NCI-H2171 treated with DMSO at 0.1 percent for 48 hours (cell line): Measurements from ENCODE around the gene SH2D3C.

Experiments used
- DNase-seq: peaks from one replicate; lab custom pipeline; 2025; lab: John Stamatoyannopoulos, UW

SH2D3C gene

GRCh38 chr9:127806871-127807270 is 28.4 kb upstream of the SH2D3C start:
- no peak for DNase-seq

DNA sequence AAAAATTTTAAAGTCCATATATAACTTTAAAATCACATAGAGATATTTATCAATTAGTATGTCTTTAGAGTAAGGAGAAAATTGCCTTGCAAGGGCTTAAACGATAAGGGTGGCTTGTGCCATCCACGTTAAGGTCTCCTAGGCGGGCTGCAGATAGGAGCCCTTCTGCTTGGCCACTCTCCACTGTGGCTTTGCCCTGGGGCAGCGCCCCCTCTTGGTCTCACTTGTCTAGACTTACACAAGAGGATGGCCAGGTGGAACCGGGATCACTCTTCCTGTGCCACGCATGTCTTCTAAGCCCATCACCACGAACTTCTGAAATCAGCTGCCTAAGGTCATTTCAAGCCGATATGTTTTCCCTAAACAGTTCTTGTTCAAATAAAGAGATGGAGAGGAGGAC is 27.2 kb upstream of the SH2D3C start:
- DNase-seq: no peak

DNA sequence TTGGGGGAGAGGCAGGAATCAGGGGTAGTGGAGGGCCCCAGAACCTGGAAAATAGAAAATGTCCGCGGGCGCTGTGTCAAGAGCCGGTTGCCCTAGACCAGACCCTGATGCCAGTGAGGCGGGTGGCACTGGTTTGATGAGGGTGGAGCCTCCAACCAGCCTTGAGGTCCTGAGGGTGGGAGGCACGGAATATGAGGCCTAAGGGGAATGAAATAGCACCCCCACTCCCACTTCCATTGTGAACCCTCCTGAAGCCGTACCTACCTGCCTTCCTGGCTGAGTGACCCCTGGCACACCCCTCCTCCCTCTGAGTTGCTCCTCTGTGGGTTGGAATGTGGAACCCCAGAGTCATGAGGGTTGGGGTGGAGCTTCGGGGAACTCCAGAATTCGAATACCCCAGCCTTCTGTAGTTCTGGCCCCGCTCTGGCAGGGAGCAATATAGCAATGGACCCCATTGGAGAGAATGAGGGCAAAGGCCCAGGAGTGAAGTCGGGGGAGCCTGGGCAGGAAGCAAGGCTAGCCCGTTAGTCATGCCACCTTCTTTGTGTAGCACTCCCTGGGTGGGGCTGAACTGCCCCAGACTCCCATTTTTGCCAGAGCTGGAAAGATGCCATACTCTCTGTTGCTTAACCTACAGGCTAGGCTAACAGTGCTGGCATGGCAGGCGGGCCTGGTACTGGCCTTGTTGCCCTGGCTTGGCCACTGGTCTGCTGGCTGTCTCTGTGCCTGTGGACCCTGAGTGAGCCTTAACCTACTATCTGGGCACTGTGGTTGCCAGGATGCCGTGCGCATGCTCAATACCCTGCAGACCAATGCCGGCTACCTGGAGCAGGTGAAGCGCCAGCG is 25.3 kb upstream of the SH2D3C start:
- DNase-seq: no peak

GRCh38 chr9:127802576-127803443 is 24.3 kb upstream of the SH2D3C start, which contains the start of gene FPGS:
TSS of gene FPGS (plus strand) at chr9:127802882. CDS start at chr9:127802925, 43 bp downstream.
- DNase-seq: peak; percentile 92

DNA sequence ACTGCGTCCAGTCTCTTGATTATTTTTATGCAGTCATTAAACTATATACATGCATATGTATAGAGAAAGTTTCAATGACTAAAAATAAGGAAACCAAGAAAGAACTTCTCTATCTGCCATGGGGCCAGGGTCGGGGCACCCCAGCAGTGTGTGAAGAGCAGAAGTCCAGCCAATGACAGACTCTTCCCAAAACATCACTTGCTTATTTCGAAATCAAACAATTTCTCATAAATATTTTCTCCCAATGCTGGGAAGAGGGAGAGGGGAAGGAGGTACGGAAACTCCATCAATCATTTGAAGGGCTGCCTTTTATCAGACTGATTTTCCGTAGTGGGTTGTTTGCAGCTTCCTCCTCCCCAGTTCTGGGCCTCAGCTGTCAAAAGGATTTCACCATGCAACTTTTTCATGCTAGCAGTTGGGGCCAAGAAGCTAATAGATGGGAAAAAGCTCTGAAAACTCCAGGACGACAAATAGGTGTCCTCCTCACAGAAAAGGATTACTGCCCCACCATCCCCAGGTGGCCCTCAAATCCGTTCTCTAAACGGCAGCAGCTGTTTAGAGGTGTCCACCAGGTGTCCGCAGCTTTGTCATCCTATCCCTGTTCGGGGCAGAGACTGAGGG is 23.6 kb upstream of the SH2D3C start:
- DNase-seq: no peak

DNA sequence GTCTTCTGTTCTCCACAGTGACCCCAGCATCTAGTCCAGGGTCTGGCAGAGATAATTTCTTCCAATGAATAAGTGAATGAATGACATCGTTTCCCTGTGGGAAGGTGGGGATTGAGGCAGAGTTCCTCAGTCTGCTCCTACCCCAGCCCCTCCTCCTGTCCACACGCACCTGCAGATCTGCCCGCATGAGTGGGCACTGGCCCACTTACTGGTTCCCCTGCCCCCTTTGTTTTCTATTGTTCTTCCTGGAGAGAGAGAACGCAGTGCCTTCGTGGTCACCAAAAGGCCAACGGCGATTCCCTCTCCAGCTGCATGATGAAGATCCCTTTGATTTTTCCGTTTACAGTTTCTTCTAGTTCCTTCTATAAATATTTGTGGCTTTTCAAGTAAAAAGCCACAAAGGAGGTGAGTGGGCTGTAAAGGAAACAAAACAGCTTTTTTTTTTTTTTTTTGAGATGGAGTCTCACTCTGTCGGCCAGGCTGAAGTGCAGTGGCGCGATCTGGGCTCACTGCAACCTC is 18.4 kb upstream of the SH2D3C start:
- no peak for DNase-seq

GRCh38 chr9:127796225-127796813 is 17.9 kb upstream of the SH2D3C start:
- no peak for DNase-seq

GRCh38 chr9:127794001-127794791 is 15.7 kb upstream of the SH2D3C start:
- DNase-seq: no peak

DNA sequence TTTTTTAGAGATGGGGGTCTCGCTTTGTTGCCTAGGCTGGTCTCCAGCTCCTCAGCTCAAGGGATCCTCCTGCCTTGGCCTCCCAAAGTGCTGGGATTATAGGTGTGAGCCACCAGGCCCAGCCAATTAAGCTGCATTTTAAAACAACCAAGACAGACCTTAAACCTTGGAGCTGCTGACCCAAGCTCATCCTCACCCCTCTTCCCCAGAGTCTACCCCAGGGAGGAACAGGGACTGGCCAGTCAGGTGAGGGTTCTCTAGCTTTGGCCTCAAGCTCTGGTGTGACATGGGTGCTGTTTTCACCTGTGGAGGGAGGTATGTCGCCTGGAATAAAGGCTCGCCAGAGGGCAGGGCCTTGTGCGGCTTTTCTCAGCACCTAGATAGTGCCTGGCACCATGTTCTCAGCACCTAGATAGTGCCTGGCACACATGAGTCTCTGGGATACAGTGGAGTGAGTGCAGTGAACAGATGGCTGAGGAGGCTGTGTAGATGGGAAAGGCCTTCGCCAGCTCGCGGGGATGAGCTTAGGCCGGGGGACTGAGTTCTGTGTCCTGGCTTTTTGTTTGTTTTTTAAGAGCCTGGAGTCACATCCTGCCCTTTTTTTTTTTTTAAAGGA is 14.7 kb upstream of the SH2D3C start:
- peak; percentile 89 for DNase-seq

DNA sequence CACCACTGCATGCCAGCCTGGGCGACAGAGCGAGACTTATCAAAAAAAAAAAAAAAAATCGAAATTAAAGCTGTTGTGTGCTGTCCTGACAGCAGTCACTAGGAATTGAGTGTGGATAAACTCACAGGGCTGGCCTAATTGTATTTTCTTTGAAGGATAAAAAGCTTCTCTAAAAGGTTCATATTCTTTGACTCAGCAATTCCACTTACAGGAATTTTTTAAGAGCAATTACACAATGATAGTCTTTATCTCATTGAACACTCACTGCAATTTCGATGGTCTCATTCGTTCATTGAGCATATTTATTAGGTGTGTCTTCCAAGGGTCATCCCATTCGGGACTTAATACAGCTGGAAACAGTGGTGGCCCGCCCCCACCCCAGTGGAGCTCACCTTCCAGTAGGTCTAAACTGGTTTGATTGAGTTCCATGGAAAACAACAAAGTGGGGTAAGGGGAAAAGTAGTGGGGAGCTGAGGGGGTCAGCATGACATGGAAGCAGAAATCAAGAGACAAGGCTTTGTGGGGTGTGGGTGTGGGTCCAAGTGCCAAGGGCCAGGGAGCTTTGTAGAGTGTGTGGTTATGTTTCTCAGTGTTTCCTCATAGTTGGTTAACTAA is 14.1 kb upstream of the SH2D3C start:
- no peak for DNase-seq

DNA sequence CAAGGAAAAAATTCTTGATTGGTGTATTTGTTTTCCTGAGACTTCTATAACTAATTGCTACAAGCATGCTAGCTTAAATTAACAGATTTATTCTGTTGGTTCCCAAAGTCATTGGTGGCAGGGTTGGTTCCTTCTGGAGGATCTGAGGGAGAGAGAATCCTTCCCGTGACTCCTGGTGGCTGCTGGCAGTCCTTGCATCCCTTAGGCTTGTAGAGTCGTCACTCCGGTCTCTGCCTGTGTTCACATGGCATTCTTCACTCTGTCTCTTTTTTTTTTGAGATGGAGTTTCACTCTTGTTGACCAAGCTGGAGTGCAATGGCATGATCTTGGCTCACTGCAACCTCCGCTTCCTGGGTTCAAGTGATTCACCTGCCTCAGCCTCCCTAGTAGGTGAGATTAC is 12.6 kb upstream of the SH2D3C start:
- DNase-seq: no peak

GRCh38 chr9:127790094-127790855 is 11.8 kb upstream of the SH2D3C start:
- DNase-seq: no peak

GRCh38 chr9:127789179-127789578 is 10.7 kb upstream of the SH2D3C start:
- DNase-seq: no peak

- no peak for DNase-seq
Observed at GRCh38 chr9:127788337-127789011, 10.0 kb upstream of the SH2D3C start.

GRCh38 chr9:127786773-127787104 is 8.3 kb upstream of the SH2D3C start:
- DNase-seq: no peak

- DNase-seq: peak; percentile 90
Observed at GRCh38 chr9:127785933-127786772, 7.7 kb upstream of the SH2D3C start, which contains the start of gene CDK9. TSS of gene CDK9 (plus strand) at chr9:127786034. CDS start at chr9:127786149, 115 bp downstream.

DNA sequence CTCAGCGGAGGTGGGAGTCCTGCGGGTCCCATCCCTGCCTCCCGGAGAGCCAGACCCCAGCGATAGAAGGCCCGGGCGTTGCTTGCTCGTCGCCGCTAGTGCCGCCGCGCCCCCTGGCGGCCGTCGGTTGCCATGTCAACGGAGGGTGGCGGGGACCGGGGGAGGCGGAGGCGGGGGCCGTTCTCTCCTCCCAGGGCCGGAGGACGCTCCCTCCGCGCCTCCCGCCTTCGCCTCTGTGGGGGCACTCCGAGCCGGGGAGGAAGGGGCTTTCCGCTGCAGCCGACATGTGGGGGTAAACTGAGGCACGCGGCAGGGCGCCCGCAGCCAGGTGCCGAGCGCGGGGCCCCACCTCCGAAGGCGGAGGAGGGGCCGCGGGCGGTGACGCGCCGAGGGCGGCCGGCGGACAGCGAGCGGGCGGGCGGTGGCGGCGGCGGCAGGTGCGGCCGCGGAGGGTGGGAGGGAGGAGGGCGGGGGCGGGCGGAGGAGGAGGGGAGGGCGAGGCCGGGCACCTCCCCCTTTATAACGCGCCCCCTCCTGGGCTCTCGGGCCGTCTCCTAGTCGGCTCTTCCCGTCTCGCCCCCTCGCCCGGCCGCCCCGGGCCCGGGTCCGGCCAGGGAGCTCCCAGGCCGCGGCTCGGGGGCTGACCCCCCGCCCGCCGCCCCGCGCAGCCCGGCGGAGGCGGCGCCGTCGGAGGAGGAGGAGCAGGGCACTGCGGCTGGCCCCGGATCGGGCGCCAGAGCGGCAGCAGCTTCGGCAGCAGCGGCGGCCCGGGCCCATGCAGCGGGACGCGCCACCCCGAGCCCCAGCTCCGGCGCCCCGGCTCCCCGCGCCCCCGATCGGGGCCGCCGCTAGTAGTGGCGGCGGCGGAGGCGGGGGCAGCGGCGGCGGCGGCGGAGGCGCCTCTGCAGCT is 6.8 kb upstream of the SH2D3C start:
- DNase-seq: peak; percentile 87
